ENCODE results near the gene HSD11B1. TPM values are rescaled to one million over a fixed set of nuclear protein-coding genes. Genes with fewer than 3 reads are reported as not detected.
"Not testable (repeated sequence)": the region's sequence is repeated elsewhere in the genome, so short reads cannot be mapped to it uniquely, and the experiment has no call there.

Gene HSD11B1
- total RNA-seq, 1 donor from 2014 or later: not detected

DNA sequence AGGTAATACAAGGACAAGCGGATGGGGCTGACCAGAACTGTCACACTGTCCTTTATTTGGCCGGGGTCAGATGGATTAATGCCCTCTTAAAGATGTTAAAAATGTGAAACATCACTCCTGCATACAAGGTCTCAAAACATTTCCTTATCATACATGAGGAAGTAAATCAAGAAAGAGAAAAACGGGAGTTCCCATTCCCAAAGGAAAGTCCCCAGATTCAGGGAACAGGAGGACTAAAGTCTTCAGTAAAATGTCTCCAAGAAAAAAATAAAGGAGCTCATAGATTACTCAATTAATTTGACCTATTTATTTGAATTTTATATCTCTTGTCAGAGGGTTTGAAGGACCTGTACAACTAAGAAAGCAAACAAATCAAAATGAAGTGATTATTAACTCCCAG is 13.4 kb upstream of the HSD11B1 start:
- DNase-seq (no peak), ATAC-seq (ENCODE audit: low read depth) (no peak)
- peaks cover 5% of the 10 kb centered on the region for H3K27me3 Mint-ChIP-seq
- no peaks in the 10 kb centered on the region for H3K9me3 Mint-ChIP-seq
- POLR2A ChIA-PET: no interaction called here
- no peaks in the 10 kb centered on the region for H3K36me3 Mint-ChIP-seq (ENCODE audit: low read depth)
- TF ChIP-seq, protein P1, sequence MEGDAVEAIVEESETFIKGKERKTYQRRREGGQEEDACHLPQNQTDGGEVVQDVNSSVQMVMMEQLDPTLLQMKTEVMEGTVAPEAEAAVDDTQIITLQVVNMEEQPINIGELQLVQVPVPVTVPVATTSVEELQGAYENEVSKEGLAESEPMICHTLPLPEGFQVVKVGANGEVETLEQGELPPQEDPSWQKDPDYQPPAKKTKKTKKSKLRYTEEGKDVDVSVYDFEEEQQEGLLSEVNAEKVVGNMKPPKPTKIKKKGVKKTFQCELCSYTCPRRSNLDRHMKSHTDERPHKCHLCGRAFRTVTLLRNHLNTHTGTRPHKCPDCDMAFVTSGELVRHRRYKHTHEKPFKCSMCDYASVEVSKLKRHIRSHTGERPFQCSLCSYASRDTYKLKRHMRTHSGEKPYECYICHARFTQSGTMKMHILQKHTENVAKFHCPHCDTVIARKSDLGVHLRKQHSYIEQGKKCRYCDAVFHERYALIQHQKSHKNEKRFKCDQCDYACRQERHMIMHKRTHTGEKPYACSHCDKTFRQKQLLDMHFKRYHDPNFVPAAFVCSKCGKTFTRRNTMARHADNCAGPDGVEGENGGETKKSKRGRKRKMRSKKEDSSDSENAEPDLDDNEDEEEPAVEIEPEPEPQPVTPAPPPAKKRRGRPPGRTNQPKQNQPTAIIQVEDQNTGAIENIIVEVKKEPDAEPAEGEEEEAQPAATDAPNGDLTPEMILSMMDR (IDR thresholded peaks at IDR 0.05): no peak
- no peak overlapping the region for H3K4me3 Mint-ChIP-seq
- no peak overlapping the region for H3K27ac Mint-ChIP-seq
- H3K4me1 Mint-ChIP-seq: peaks cover 4% of the 10 kb centered on the region
- CTCF ChIA-PET: interaction anchor here (1.2 to 6.4 kb wide), 4 partner anchors 58 to 123 kb away, joined by 4 to 61 read pairs (median 6); no protein-coding TSS in a partner anchor
- intact Hi-C loops (cut with micrococcal nuclease): loop anchor here (5.0 kb wide), 2 partner anchors 354 to 489 kb away; no protein-coding TSS in a partner anchor

DNA sequence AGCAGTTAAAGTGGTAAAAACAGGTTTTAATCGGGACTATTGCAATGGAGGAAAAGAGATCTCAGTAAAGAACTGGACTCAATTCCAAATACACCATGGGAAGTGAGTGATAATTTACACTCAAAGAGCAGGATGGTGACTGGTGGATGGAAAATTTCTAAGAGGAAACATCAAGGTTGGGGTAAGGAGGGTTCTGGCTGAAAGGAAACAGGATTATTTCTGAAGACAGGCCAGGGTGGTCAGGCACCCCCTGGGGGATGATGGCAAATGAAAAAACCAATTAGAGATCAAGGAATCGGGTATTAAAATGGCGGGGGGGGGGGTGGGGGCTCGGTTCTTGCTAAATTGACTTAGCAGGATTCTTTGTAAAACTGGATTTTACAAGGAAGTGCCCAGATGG is 12.3 kb upstream of the HSD11B1 start:
- intact Hi-C loops (cut with micrococcal nuclease): loop anchor here (5.0 kb wide), 2 partner anchors 355 to 490 kb away; no protein-coding TSS in a partner anchor
- Mint-ChIP-seq H3K9me3 (no peaks in the 10 kb centered on the region), H3K27me3 (peaks cover 5% of the 10 kb centered on the region), H3K36me3 (ENCODE audit: low read depth) (no peaks in the 10 kb centered on the region), H3K27ac (no peak overlapping the region), H3K4me1 (peaks cover 4% of the 10 kb centered on the region), H3K4me3 (no peak overlapping the region)
- ChIA-PET POLR2A (no interaction called here), CTCF (interaction anchor here (1.0 to 6.4 kb wide), 8 partner anchors 12 to 124 kb away, joined by 3 to 61 read pairs (median 4); no protein-coding TSS in a partner anchor)
- ATAC-seq (ENCODE audit: low read depth) (no peak), DNase-seq (no peak)
- TF ChIP-seq, protein P1 (IDR thresholded peaks at IDR 0.05): no peak

DNA sequence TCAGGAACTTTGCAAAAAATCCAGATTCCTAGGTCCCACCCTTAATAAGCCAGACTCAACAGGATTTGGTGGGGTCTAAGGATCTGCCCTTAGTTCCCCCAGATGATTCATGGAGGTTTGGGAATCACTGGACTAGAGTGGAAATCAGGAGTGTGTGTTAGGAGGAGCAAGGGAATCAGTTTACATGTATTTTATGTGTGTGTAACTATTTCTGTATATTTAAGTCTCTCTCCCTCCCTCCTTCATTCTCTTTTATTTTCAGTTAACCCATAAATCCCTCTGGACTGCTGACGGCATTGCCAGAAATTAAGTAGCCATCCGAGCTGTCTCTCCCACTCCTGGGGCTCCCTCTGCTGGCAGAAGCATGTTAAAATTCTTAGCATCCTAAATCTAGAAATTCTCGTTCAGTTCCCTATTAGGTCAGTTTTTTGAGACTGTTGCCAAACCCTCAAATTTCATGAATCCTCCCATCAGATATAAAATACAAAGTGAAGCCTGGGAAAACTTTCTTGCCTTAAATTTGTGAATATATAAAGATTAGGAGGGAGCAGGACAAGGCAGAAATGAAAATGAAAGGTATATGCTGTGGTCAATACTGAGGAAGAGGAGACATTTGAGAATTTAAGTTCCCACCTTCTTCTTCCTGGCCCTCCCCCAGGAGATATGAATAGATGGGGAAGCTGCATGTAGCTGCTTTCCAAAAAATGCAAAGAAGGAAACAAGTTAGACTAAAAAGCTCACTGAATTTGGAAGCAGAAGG is 11.7 kb upstream of the HSD11B1 start:
- Mint-ChIP-seq H3K27me3 (peaks cover 3% of the 10 kb centered on the region), H3K27ac (no peak overlapping the region), H3K4me3 (no peak overlapping the region), H3K4me1 (peaks cover 4% of the 10 kb centered on the region), H3K9me3 (no peaks in the 10 kb centered on the region), H3K36me3 (ENCODE audit: low read depth) (no peaks in the 10 kb centered on the region)
- ATAC-seq (ENCODE audit: low read depth) (peak; percentile 54), DNase-seq (peak; percentile 21)
- POLR2A ChIA-PET: interaction anchor here (0.8 kb wide), 1 partner anchor 63 kb away, joined by 3 read pairs; the partner anchor contains the start of gene TRAF3IP3
- CTCF ChIA-PET: interaction anchor here (1.0 to 6.4 kb wide), 8 partner anchors 12 to 125 kb away, joined by 3 to 61 read pairs (median 4); no protein-coding TSS in a partner anchor
- intact Hi-C loops (cut with micrococcal nuclease): loop anchor here (1.0 to 5.0 kb wide), 8 partner anchors 47 to 491 kb away; no protein-coding TSS in a partner anchor
- TF ChIP-seq, protein P1 (IDR thresholded peaks at IDR 0.05): no peak

DNA sequence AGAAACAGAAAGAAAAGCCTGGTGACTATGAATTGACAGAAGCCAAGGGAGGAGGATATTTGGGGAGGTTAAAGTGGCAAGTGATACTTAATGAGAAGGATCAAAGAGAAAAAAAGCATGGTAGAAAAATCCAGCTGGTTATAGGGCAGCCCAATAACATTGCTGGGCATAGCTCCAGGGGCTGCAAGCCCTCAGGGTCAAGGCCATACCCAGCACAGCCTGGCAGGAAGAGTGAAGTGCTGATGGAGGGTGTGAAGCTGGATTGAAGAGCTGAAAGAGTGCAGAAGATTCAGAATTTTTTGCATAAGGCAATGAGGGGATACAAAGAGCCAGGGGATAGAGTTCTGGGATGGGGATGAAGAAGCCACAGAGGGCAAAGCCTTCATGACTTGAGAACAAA is 8.0 kb upstream of the HSD11B1 start:
- ATAC-seq (ENCODE audit: low read depth) (no peak), DNase-seq (no peak)
- H3K4me1 Mint-ChIP-seq: peaks cover 4% of the 10 kb centered on the region
- peaks cover 3% of the 10 kb centered on the region for H3K27me3 Mint-ChIP-seq
- TF ChIP-seq, protein P1 (IDR thresholded peaks at IDR 0.05): no peak
- no peaks in the 10 kb centered on the region for H3K9me3 Mint-ChIP-seq
- H3K36me3 Mint-ChIP-seq (ENCODE audit: low read depth): no peaks in the 10 kb centered on the region
- ChIA-PET POLR2A (interaction anchor here (0.5 kb wide), 1 partner anchor 73 kb away, joined by 3 read pairs; no protein-coding TSS in a partner anchor), CTCF (interaction anchor here (0.9 kb wide), 1 partner anchor 9 kb away, joined by 3 read pairs; no protein-coding TSS in a partner anchor)
- no peak overlapping the region for H3K27ac Mint-ChIP-seq
- intact Hi-C loops (cut with micrococcal nuclease): no loop called here
- no peak overlapping the region for H3K4me3 Mint-ChIP-seq

DNA sequence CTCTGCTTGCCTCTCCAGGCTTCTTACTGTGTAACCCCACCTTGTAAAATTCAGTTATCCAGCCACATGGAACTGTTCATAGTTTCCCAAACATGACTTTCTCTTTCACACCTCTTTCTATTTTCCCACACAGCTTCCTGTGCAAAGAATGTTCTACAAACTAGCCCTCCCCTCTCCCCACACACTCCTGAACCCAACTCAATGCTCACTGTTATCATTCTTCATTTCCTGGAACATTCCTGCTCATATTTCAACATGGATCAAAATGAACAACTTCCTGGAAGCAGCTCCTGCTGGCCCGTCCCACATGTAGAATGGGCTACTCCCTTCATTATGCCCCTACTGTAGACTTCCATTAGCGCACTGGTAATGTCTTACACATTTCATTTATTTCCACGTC is 7.5 kb upstream of the HSD11B1 start:
- no peak overlapping the region for H3K27ac Mint-ChIP-seq
- CTCF ChIA-PET: interaction anchor here (0.6 to 0.9 kb wide), 2 partner anchors 9 to 90 kb away, joined by 3 read pairs; no protein-coding TSS in a partner anchor
- TF ChIP-seq, protein P1 (IDR thresholded peaks at IDR 0.05): no peak
- intact Hi-C loops (cut with micrococcal nuclease): no loop called here
- no peak overlapping the region for H3K4me3 Mint-ChIP-seq
- H3K27me3 Mint-ChIP-seq: peaks cover 3% of the 10 kb centered on the region
- ATAC-seq (ENCODE audit: low read depth) (no peak), DNase-seq (no peak)
- H3K9me3 Mint-ChIP-seq: no peaks in the 10 kb centered on the region
- peaks cover 4% of the 10 kb centered on the region for H3K4me1 Mint-ChIP-seq
- POLR2A ChIA-PET: interaction anchor here (0.5 kb wide), 1 partner anchor 73 kb away, joined by 3 read pairs; no protein-coding TSS in a partner anchor
- no peaks in the 10 kb centered on the region for H3K36me3 Mint-ChIP-seq (ENCODE audit: low read depth)

DNA sequence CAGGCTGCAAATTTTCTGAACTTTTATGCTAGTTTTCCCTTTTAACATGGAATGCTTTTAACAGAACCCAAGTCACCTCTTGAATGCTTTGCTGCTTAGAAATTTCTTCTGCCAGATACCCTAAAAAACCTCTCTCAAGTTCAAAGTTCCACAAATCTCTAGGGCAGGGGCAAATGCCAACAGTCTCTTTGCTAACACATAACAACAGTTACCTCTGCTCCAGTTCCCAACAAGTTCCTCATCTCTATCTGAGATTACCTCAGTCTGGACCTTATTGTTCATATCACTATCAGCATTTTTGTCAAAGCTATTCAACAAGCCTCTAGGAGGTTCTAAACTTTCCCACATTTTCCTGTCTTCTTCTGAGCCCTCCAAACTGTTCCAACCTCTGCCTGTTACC is 4.0 kb upstream of the HSD11B1 start:
- H3K36me3 Mint-ChIP-seq (ENCODE audit: low read depth); DNase-seq; intact Hi-C loops (cut with micrococcal nuclease); POLR2A ChIA-PET; H3K27ac Mint-ChIP-seq; ATAC-seq (ENCODE audit: low read depth); H3K9me3 Mint-ChIP-seq; CTCF ChIA-PET; H3K4me3 Mint-ChIP-seq; H3K27me3 Mint-ChIP-seq: not testable (repeated sequence)
- peaks cover 11% of the 10 kb centered on the region for H3K4me1 Mint-ChIP-seq

Measured in activated B cell treated with CpG ODN at 0.5 μM for 24 hours (primary cell).